ENCODE data around the gene PPP1R36.

PPP1R36 gene, protein sequence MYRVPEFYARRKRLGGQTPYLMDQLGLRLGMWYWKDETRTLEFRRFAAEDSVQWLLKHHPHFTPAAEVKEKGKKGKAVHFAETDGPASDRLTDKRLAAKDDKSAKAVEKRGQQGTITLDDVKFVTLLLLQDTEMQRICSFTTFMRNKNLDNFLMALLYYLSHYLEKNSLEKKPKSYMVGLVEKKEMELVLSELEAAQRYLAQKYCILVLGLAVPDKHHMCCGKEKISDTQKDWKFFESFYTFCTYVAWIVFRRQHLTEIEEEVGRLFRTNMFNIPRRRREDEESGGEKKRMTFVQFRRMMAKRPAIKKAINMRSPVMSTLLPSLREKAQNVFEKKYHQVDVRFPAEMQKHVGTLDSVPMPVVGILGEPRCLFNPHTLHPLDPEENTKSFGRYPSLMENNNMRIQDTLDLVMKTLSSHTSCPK

DNA sequence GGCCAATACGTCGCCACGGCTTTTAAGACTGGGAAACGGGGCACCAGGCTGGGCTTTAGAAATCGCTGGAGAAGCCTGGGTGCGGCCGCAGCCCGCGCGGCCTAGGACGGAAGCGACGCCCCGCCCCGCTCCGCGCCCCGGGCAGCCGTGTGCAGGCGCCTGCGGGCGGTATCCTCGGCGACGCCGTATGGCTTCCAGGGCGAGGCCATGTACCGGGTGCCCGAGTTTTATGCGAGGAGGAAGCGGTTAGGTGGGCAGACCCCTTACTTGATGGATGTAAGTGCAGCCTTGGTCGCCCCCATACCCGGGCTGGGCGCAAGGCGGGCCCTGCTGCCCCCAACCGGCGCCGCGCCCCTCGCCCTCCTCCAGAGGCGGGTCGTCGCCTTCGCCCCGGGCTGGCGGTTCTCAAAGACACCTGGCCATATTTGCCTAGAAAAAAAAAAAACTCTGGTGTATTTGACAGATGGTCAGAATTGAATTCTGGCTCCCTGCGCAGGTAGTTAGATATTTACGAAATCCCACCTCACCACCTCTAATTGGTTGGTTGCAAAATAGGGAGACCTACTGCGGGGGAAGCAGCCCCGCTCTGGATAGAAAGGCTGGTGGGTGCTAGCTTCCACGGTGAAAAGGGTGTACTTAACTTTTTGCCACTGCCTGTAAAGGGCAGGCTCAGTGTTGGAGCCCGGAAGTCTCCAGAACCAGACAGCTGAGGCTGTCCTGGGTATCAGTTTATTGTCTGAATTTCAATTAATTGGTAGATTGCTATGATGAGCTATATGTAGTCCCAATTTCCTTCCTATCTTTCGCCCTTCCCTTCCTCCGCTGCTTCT is at the start of gene PPP1R36:
Gene PPP1R36 (plus strand): TSS at position 171 of the 830 bp plus-strand sequence. CDS start 37 bp downstream, at position 208.
- TF ChIP-seq, protein P1, sequence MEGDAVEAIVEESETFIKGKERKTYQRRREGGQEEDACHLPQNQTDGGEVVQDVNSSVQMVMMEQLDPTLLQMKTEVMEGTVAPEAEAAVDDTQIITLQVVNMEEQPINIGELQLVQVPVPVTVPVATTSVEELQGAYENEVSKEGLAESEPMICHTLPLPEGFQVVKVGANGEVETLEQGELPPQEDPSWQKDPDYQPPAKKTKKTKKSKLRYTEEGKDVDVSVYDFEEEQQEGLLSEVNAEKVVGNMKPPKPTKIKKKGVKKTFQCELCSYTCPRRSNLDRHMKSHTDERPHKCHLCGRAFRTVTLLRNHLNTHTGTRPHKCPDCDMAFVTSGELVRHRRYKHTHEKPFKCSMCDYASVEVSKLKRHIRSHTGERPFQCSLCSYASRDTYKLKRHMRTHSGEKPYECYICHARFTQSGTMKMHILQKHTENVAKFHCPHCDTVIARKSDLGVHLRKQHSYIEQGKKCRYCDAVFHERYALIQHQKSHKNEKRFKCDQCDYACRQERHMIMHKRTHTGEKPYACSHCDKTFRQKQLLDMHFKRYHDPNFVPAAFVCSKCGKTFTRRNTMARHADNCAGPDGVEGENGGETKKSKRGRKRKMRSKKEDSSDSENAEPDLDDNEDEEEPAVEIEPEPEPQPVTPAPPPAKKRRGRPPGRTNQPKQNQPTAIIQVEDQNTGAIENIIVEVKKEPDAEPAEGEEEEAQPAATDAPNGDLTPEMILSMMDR (IDR thresholded peaks at IDR 0.05; ENCODE audit: borderline replicate concordance, insufficient read depth, low read depth, low read length), result no peak
- H3K4me3 ChIP-seq (ENCODE audit: low read depth, low read length), result no peak within 1 kb of the TSS

DNA sequence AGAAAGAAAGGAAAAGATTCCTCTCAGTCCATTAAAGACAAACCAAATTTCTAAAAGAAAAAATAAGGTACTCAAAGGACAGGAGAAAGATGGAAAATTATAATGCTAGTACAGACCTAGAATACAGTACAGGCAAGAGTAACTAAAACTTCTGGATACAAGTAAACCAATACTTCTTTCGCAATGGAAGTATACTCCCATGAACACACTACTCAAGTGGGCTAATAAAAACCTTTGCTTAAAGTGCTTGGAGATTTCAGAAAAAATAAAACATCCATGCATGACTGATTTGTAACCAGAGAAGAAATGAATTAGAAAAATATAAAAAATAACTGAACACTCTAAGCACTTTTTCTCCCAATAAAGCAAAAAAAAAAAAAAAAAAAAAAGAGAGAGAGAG is 49.7 kb upstream of the PPP1R36 start:
- TF ChIP-seq, protein P1 (IDR thresholded peaks at IDR 0.05; ENCODE audit: borderline replicate concordance, insufficient read depth, low read depth, low read length), result no peak
- no peak overlapping the region for H3K4me3 ChIP-seq (ENCODE audit: low read depth, low read length)

DNA sequence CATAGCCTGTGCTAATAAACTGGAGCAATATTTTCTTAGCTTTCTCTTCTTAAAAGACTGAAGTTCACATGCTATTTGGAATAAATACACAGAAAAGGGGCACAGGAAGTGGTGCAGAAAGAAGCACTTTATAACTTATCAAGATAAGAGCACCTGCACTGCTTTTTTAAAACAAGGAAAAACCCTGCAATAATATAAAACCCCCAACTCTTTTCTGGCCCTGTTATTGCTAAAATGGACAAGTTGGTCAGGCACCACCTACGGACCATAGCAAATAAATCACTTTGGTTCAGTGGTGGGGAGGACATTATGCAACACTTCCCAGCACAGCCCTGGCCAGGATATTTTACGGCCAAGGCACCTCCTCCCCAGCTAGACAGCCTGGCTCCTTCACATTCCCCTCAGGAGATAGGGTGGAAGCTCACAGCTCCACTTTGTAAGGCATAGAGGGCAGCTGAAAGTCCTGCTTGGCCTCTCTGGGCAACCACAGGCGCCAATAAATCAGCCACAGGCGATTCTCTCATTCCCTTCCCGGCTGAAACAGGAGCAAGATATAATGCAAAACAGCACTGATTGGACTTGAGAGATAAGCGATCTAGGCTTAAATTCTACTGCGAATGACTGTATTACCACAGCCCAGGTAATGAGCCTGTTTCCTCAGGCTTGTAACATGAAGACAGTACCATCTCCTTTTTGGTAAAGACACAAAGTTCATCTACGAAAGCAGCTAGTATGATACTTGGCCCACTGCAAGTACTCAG is 48.2 kb upstream of the PPP1R36 start:
- H3K4me3 ChIP-seq (ENCODE audit: low read depth, low read length), result peak overlapping the region; percentile 94
- TF ChIP-seq, protein P1 (IDR thresholded peaks at IDR 0.05; ENCODE audit: borderline replicate concordance, insufficient read depth, low read depth, low read length), result no peak

DNA sequence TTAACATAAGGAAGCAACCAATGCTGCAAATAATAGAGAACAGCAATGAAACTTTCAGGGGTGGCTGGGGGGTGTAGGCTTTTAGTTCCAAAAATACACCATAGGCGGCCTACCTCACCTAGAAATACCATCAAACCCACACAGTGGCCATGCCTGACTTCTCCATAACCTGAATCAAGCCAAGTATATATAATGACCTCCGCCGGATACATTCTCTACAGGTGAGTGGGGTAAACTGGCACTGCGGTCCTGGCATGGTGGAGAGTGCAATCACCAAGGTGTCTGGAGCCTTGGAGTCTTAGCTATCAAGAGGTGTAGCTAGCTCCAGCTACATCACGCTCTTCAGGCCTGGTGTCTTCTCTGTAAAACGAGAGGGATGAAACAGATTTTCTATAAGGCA is 47.3 kb upstream of the PPP1R36 start:
- H3K4me3 ChIP-seq (ENCODE audit: low read depth, low read length), result peak overlapping the region; percentile 94

DNA sequence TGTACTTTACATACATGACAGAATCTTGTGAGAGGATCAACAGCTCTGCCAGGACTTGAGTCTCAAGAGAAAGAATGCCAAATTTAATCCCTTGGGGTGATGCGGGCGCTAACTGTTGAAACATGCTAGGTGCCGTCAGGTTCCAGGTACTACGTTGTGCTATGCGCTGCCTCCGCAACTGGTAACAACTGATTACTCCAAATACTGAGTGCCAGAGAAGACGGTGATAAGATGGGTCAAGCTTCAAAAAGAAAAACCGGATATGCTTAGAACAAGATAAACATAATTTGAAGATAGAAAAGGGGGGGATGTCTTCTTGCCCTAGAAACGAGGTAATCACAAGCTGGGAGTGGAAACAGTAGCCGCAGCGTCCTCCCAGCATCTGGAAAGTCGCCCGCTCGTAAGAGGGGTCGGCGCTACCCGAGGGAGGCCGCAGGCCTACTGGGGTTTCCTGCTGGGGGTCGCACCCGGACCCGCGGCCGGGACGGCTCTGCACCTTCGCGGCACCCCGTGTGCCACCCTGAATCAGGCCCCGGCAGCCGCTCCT is 46.8 kb upstream of the PPP1R36 start:
- H3K4me3 ChIP-seq (ENCODE audit: low read depth, low read length), result peak overlapping the region; percentile 94
- TF ChIP-seq, protein P1 (IDR thresholded peaks at IDR 0.05; ENCODE audit: borderline replicate concordance, insufficient read depth, low read depth, low read length), result no peak

More for the DNA sequence above, 47.3 kb upstream of the PPP1R36 start:
- TF ChIP-seq, protein P1 (IDR thresholded peaks at IDR 0.05; ENCODE audit: borderline replicate concordance, insufficient read depth, low read depth, low read length), result no peak

DNA sequence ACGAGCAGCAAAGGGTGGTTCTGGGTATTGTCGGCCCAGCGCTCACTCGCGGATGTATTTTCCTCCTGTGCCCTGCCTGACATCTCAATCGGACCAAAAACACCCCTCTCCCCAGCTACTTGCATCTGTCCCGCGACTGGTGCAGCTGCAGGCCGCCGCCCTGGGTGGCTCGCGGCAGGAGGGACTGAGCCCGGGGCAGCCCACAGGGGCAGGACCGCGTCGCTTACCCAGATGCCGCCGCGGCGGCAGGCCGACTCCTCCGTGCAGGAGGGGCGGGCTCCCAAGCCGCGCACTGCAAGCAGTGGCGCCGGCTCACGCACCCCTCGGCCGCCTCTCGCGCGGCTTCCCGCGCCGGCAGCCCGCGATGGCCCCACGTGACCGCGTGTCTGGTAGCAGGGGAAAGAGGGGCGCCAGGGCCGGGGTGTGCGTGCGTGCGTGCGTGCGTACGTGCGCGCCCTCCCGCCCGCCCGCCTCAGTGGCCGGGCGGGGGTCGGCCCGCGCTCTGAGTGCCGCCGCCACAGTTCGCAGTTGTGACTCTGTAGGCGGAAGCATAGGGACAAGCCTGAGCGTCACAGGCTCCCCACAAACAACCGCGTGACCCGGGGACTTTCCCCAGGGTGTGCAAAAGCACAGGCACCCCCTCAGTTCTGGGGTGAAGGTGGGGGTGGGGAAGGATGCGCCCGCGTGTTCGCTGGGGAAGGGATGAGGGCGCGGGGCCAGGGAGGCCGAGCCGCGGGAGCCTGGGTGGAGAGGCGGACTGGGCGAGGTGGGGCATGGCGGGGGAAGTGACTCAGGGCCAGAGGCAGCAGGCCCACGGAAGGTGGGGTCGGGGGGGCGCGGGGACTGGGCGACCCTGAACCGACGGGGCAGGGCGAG is 46.1 kb upstream of the PPP1R36 start, which contains the start of gene ZBTB25:
Gene ZBTB25 (minus strand): TSS at position 405 of the 876 bp plus-strand sequence. CDS start 13,305 bp downstream, outside the sequence.
- H3K4me3 ChIP-seq (ENCODE audit: low read depth, low read length), result peak within 1 kb of the TSS; percentile 94
- TF ChIP-seq, protein P1 (IDR thresholded peaks at IDR 0.05; ENCODE audit: borderline replicate concordance, insufficient read depth, low read depth, low read length), result no peak

All from GM12875 (cell line).